ENCODE results near the gene SLC25A42.

Gene SLC25A42

GRCh38 chr19:19078801-19079200 lies 15.0 kb downstream of the SLC25A42 start:
- FAIRE-seq (no peak), DNase-seq (ENCODE audit: insufficient read length, low spot score) (no peak)
- TF ChIP-seq CTCF (IDR thresholded peaks at IDR 0.05; ENCODE audit: insufficient read depth, missing control alignments), result no peak

GRCh38 chr19:19079571-19079970 lies 15.8 kb downstream of the SLC25A42 start:
- DNase-seq (ENCODE audit: insufficient read length, low spot score) (no peak), FAIRE-seq (no peak)
- TF ChIP-seq CTCF (IDR thresholded peaks at IDR 0.05; ENCODE audit: insufficient read depth, missing control alignments), result no peak

GRCh38 chr19:19081642-19082151 lies 17.9 kb downstream of the SLC25A42 start:
- FAIRE-seq (no peak), DNase-seq (ENCODE audit: insufficient read length, low spot score) (no peak)
- no peak for TF ChIP-seq CTCF (IDR thresholded peaks at IDR 0.05; ENCODE audit: insufficient read depth, missing control alignments)

GRCh38 chr19:19083413-19084178 lies 19.8 kb downstream of the SLC25A42 start:
- DNase-seq (ENCODE audit: insufficient read length, low spot score) (no peak), FAIRE-seq (no peak)
- TF ChIP-seq CTCF (IDR thresholded peaks at IDR 0.05; ENCODE audit: insufficient read depth, missing control alignments), result no peak

- TF ChIP-seq CTCF (IDR thresholded peaks at IDR 0.05; ENCODE audit: insufficient read depth, missing control alignments), result no peak
These were observed 23.9 kb downstream of the SLC25A42 start for GRCh38 chr19:19087676-19088075.

GRCh38 chr19:19094513-19094912 lies 30.7 kb downstream of the SLC25A42 start:
- FAIRE-seq (no peak), DNase-seq (ENCODE audit: insufficient read length, low spot score) (no peak)
- no peak for TF ChIP-seq CTCF (IDR thresholded peaks at IDR 0.05; ENCODE audit: insufficient read depth, missing control alignments)

More at GRCh38 chr19:19087676-19088075, 23.9 kb downstream of the SLC25A42 start:
- no peak for DNase-seq (ENCODE audit: insufficient read length, low spot score)
- no peak for FAIRE-seq

- no peak for FAIRE-seq
- TF ChIP-seq CTCF (IDR thresholded peaks at IDR 0.05; ENCODE audit: insufficient read depth, missing control alignments), result no peak
- no peak for DNase-seq (ENCODE audit: insufficient read length, low spot score)
These were observed 31.9 kb downstream of the SLC25A42 start for GRCh38 chr19:19095691-19096090.
